Testis (tissue), 2 donors: ENCODE data around the gene TCTN3.

Experiments used
- CTCF ChIP-seq, 3 experiments: fragments of 450-650 bp in 2 of 3; fragments of 200-600 bp in 1 of 3; sonication (generic) in 1 of 3; IDR thresholded peaks; one replicate each; pipeline ENCODE4 v1.5.1; 2016 to 2019; ENCODE audit warnings: antibody characterized with exemption in 3 of 3, mild to moderate bottlenecking in 2 of 3, moderate library complexity in 1 of 3
- POLR2A ChIP-seq: fragments of 450-650 bp; IDR thresholded peaks from one replicate; pipeline ENCODE4 v1.6.1; 2017; ENCODE audit warnings: antibody characterized with exemption, mild to moderate bottlenecking, moderate library complexity

- TF ChIP-seq CTCF (IDR thresholded peaks at IDR 0.05) (no peak), POLR2A (no peak)
Observed at GRCh38 chr10:95661818-95662217, 31.9 kb downstream of the TCTN3 start.
